ENCODE data around the gene MT1G. TPM values are rescaled to one million over a fixed set of nuclear protein-coding genes. Genes with fewer than 3 reads are reported as not detected.

MT1G gene
- total RNA-seq, 1 donor from 2014 or later: 36.6 TPM

- H3K36me3 ChIP-seq: no peaks in the 10 kb centered on the region
- H3K4me1 ChIP-seq: peaks cover 5 to 11% of the 10 kb centered on the region in 2 donors
- no peaks in the 10 kb centered on the region for H3K9me3 ChIP-seq
- H3K27me3 ChIP-seq: peaks cover 8% of the 10 kb centered on the region
- H3K27ac ChIP-seq: no peak overlapping the region
- no peak for TF ChIP-seq CTCF (IDR thresholded peaks at IDR 0.05)
- H3K4me3 ChIP-seq: peak overlapping the region in 1 of 2 donors; percentile 31
- no peak for DNase-seq (ENCODE audit: low spot score in 2 of 2)
- intact Hi-C loops (cut with DNase I): no loop called here
Observed at GRCh38 chr16:56662357-56663354, 5.2 kb downstream of the MT1G start.

GRCh38 chr16:56658327-56658875, 9.5 kb downstream of the MT1G start:
- Histone ChIP-seq H3K27me3 (peaks cover 8% of the 10 kb centered on the region), H3K4me1 (peaks cover 6 to 16% of the 10 kb centered on the region in 2 donors), H3K4me3 (peak overlapping the region; percentile 51 to 76), H3K36me3 (no peaks in the 10 kb centered on the region), H3K27ac (no peak overlapping the region), H3K9me3 (no peaks in the 10 kb centered on the region)
- TF ChIP-seq CTCF (IDR thresholded peaks at IDR 0.05): no peak
- intact Hi-C loops (cut with DNase I): no loop called here
- DNase-seq (ENCODE audit: low spot score in 2 of 2): no peak

- H3K27ac ChIP-seq: peak within 1 kb of the TSS; percentile 22 to 37
Observed at GRCh38 chr16:56657555-56658326, 10.1 kb downstream of the MT1G start, which contains the start of gene MT1F. Gene MT1F, plus strand, starts transcription at chr16:56657959. Its CDS starts 100 bp downstream, at chr16:56658059.

GRCh38 chr16:56653218-56653617, 14.6 kb downstream of the MT1G start:
- Histone ChIP-seq H3K4me3 (no peak overlapping the region), H3K36me3 (no peaks in the 10 kb centered on the region), H3K27ac (no peak overlapping the region), H3K9me3 (no peaks in the 10 kb centered on the region), H3K4me1 (peaks cover 4 to 9% of the 10 kb centered on the region in 2 donors), H3K27me3 (no peaks in the 10 kb centered on the region)
- no peak for TF ChIP-seq CTCF (IDR thresholded peaks at IDR 0.05)
- DNase-seq (ENCODE audit: low spot score in 2 of 2): no peak
- intact Hi-C loops (cut with DNase I): no loop called here

More at GRCh38 chr16:56657555-56658326, 10.1 kb downstream of the MT1G start, which contains the start of gene MT1F:
- H3K9me3 ChIP-seq: no peaks in the 10 kb centered on the region
- intact Hi-C loops (cut with DNase I): no loop called here
- no peak for TF ChIP-seq CTCF (IDR thresholded peaks at IDR 0.05)
- H3K36me3 ChIP-seq: no peaks in the 10 kb centered on the region
- peaks cover 2% of the 10 kb centered on the region for H3K27me3 ChIP-seq
- peak within 1 kb of the TSS; percentile 51 to 76 for H3K4me3 ChIP-seq
- DNase-seq (ENCODE audit: low spot score in 2 of 2): peak; percentile 49 to 89
- H3K4me1 ChIP-seq: peaks cover 6 to 13% of the 10 kb centered on the region in 2 donors

- no peak for TF ChIP-seq CTCF (IDR thresholded peaks at IDR 0.05)
- Histone ChIP-seq H3K9me3 (no peaks in the 10 kb centered on the region), H3K36me3 (no peaks in the 10 kb centered on the region), H3K27ac (no peak overlapping the region), H3K4me3 (no peak overlapping the region), H3K27me3 (no peaks in the 10 kb centered on the region), H3K4me1 (peaks cover under 1 to 4% of the 10 kb centered on the region in 2 donors)
- no peak for DNase-seq (ENCODE audit: low spot score in 2 of 2)
- intact Hi-C loops (cut with DNase I): no loop called here
Observed at GRCh38 chr16:56652600-56652999, 15.3 kb downstream of the MT1G start.
